GM21423 (cell line): ENCODE results near the gene WDR90.

ENCODE experiments used
- ATAC-seq: cut with Tn5 transposase; IDR thresholded peaks from one replicate; pipeline ENCODE4 v1.9.1; 2021; ENCODE audit warnings: mild to moderate bottlenecking, moderate library complexity; ENCODE audit not compliant: unreplicated experiment

The WDR90 gene

DNA sequence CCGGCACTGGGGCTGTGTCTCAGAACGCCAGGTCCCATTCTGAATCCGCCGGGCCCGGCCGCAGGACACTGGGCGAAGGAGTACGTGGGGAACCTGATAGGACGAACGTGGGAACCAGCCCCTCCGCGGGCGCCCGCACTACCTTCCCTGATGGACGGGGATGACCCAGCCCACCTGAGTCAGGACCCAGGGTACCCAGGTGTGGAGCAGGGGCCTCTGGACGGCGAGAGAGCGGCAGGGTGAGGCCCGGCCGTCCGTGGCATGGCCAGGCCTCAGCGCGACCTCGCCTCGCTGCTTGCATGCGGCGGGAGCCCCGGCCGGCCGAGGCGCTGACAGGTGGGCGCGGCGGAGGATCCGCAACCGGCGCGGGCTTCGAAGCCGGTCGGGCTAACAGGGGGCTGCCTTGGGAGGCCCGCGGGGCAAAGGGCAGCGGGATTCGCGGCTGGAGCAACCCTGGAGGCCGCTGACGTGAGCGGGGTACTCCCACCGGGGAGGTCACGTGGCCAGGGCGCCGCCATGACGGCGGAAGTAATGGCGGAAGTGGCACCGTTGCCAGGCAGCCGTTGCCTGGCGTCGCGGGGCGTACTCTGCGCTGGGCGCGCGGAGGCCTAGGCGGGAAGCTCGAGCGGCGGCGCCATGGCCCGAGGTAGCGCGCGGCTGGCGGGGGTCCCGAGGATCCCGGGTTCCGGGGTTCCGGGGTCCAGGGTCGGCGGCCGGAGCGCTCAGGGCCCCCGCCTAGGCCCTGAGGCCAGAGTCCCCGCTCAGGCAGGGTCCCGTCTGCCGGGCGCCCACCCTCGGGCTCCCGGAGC, at the start of gene WDR90:
Gene WDR90, plus strand, starts transcription at position 585 of the 809 bp plus-strand sequence. Its CDS starts 52 bp downstream, at position 637.
- ATAC-seq = peak; percentile 70

DNA sequence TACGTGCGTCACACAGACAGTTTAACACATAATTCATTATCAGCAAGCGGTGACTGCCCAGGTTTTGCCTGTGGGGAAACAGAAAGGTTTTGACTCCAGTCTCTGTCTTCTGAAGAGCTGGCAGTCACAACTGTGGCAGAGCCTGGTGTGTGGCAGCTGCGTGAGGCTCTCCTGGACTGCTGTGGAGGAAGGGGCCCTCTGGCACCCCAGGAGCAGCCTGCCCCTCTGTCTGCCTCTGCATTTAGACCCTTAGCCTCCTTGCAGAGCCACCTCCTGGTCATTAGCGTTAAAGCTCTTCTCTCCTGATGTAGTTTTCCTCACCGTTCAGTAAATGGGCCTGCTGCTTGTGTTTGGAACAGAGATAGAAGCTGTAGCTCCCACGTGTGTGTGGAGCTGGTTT, 48.4 kb upstream of the WDR90 start:
- ATAC-seq = no peak

DNA sequence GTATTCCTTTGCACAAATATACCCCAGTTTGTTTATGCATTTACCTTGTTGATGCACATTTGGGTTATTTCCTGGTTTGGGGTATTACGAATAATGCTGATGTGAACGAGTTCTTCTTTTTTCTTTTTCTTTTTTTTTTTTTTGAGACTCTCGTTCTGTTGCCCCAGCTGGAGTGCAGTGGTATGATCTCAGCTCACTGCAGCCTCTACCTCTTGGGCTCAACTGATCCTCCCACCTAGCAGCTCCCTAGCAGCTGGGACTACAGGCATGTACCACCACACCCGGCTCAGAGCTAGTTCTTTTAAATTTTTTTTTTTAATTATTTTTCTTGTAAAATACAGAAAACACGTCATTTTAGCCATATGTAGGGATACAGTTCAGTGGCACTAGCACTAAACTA, 45.2 kb upstream of the WDR90 start:
- ATAC-seq = no peak

DNA sequence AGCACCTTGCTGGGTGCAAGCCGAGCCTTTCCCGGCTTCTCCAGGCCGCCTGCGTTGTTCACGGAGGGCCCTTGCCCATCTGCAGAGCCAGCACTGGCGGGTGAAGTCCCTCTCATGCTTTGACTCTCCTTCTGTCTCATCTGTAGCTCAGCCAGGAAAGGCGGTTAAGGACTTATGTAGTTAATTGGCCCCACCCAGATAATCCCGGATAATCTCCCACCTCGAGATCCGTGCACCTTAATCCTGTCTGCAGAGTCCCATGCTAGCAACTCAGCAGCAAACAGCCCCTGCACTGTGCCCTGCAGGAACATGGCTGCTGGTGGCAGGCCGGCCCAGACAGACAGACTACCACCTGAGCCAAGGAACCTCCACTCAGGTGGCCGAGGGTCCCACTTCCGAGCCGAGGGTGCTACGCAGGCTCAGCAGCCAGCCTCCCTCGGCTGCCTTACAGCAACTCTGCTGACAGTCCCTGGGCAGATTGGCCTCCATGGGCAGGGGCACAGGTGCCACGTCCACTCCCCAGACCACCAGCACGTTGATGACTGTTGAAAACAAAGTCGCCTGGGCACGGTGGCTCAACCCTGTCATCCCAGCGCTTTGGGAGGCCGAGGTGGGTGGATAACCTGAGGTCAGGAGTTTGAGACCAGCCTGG, 42.4 kb upstream of the WDR90 start:
- ATAC-seq = no peak

DNA sequence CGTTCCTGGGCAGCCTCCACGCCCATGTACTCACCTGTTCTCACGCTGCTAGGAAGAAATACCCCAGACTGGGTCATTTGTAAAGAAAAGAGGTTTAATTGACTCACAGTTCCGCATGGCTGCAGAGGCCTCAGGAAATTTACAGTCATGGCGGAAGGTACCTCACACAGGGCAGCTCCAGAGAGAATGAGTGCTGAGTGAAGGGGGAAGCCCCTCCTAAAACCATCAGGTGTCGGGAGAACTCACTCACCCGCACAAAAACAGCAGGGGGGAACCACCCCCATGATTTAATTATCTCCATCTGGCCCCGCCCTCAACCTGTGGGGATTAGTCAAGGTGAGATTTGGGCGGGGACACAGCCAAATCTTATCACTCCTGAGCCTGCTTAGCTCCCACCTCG, 41.1 kb upstream of the WDR90 start:
- no peak for ATAC-seq

DNA sequence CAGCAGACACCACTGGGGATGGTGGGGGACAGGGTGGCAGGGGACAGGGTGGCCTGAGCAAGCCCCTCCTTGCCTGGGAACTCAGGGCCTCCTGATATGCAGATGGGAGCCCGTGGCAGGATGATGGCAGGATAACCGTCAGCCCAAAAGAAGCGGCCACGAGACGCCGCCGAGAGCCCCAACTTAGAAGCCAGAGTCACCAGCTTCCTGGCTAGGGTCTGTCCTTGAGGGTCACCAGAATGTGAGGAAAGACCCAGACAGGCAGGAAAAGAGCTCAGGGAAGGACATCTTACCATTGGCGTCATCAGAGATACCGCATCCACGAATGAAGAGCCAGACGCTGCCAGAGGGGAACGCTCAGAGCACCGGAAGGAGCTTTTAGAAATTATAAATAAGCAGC, 39.8 kb upstream of the WDR90 start:
- no peak for ATAC-seq

DNA sequence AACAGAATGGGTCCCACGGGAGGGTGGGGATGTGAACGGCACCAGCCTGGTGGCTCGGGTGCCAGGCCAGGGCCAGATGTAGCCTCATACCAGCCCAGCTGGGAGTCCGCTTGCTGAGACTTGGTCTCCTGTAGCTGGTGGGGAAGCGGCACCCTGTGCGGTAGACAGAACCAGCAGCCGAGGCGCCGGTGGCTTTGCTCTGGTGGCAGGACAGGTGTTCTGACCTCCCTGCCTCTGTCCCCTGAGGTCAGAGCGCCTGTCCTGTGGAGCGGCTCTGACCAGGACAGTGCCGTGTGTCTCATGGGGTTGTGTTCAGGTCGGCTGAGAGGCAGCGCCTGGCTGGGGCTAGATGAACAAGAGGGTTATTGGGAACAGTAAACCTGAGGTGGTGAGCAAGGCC, 39.2 kb upstream of the WDR90 start:
- no peak for ATAC-seq

DNA sequence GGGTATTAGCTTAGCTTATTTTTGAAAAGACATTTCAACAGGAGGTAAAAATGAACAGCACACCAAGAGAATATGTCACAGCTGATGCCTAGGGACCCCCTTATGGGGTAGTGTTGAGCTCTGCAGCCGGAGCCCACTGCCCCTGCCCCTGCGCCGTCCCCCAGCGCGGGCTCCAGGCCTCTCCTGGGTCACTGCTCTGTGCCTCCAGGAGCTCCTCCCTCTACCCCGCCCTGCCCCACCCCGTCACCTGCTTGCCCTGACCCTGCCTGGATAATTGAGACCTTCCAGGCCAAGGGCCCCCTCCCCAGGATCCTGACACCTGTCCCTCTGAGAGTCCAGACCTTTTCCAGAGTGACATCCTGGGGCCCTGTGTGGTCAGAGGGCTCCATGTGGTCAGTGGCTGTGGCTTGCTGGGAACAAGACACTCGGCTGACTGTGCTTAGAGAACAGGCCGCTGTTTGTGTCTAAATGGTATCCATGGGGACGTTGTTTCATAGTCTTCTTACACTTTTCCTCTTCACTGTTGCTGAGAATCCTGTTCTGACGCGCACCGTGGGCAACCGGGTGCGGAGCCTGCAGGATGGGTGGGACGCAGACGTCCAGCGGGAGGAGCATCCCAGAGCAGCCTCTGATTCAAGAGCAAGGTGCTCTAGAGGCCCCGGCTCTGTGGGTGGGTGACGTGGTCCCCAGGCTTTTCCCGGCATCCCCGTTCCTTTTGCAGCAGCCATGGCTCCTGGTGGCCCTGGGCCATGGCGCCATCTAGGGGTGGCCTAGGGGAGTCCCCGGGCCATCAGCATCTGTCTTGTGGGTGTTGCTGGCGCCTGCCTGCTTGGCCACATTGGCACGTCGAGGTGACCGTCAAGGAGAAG, 38.4 kb upstream of the WDR90 start:
- ATAC-seq = no peak

DNA sequence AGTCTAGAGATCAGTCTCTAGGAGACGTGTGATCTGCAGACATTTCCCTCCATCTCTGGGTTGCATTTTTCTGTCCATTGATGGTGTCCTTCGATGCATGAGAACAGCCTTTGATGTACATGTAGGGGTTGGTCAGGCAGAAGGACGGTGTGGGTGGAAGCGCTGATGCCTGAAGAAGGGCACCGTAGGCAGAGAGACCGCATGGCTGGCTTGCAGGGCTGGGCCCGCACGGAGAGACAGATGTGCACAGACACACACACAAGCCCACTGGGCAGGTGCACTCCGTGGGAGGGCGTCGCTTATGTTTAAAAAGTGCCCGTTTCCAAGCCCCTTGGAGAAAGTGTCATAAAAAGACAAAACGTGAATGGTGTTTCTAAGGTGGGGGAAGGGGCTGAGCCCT, 34.0 kb upstream of the WDR90 start:
- ATAC-seq = no peak

DNA sequence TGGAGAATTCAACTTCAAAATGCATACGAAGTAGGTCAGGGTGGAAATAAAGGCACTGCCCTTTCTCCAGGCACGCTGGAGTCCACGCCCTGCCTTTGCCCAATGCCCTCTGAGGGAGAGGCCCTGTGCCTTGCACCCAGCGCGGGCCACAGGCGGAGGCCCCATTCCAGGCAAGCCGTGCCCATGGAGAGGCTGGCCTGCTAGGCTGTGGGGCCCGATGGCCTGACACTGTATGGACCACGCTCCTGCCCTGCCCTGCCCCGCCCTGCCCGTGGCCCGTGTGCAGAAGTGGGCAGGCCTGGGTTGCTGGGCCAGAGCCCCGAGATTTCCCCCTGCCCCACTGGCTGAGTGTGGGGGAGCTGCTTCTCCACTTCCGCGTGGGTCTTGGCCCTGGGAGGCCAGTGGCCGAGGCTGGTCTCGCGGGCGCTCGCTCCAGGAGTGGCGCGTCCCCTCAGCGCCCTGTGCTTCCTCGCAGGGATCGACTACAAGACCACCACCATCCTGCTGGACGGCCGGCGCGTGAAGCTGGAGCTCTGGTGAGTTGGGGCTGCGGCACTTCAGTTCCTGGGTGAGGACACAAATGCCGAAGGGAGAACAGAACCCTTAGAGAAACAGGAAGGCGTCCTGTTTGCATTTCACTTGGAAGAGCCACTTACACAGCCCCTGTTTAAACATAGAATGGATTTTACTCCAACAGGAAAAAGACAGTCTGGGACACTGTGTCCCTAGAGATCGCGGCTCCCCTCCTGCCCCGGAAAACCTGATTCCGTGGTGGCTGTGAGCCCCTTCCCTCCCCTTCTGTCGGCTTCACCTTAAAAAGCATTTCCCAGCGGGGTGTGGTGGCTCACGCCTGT, 32.2 kb upstream of the WDR90 start:
- ATAC-seq = no peak

DNA sequence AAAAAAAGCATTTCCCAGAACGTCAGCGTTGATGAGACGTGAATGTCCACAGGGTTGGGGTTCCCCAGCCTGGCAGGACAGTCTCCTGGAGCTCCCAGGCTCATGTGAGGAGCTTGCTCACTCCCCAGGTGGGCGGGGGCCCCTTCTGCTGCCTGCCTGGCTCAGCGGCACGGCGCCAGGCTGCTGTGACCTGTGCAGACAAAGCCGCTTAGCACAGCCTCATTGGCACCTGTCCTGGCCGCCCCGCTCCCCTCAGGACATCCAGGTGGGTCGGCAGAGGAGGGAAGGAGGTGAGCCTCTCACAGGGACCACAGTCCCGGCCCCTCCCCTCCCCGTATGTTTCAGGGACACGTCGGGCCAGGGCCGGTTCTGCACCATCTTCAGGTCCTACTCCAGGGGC, 31.3 kb upstream of the WDR90 start:
- ATAC-seq = no peak

DNA sequence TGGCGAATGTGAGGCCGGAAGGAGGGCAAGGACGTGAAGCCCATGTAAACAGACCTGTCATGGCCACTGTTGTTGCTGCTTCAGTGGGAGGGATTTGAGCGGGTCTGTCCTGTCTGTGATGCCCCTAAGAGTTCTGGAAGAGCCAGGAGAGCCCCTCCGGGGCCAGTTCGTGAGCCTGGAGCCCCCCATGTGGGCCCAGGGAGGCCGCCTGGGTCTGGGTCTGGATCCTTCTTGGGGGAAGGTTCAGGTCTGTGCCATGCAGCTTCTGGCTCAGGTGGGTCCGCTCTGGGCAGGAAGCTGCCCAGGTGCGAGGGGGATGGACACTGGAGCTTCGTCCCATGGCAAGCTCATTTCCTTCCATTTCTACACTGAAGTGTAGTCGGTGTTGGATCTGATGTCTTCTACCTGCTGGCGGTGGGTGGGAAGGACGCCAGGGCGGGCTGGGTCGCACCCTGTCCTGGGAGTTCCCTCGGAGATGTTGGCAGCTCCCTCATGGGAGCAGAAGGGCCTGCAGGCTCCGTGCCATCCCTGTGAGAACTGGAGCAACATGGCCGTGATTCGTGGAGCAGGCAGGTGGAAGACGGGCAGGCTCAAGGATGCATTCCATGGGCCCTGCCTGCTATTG, 29.6 kb upstream of the WDR90 start:
- no peak for ATAC-seq

DNA sequence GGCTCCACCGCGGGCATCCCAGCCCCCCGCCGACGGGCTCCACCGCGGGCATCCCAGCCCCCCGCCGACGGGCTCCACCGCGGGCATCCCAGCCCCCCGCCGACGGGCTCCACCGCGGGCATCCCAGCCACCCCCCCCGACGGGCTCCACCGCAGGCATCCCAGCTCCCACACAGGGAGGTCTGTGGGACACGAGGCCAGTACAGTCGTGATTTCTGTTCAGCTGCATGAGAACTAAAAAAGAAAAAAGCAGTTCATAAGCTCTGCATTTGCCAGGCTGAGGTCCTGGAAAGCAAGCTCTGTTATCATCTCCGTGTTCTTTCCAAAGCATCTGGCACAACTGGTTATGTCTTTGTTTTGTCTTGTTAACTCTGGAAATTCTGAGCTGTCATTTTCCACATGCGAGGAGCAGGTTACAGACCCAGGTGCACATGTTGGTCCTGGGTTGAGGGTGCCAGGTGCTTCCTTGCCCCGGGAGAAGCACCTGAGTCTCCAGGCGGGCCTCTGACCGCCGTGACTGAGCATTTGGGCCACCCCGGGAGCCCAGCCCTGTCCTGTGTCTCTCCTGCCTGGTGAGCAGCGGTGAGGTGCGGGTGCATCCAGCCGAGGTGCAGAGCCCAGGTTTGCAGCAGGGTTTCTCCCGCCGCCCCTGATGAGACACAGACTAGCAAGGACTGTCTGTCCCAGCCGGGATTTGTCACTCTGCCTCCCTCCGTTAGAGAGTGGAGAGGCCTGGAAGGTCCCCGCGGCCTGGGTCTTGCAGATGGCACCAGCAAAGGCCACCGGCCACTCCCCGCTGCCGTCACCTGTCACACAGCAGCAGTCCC, 28.3 kb upstream of the WDR90 start:
- no peak for ATAC-seq

DNA sequence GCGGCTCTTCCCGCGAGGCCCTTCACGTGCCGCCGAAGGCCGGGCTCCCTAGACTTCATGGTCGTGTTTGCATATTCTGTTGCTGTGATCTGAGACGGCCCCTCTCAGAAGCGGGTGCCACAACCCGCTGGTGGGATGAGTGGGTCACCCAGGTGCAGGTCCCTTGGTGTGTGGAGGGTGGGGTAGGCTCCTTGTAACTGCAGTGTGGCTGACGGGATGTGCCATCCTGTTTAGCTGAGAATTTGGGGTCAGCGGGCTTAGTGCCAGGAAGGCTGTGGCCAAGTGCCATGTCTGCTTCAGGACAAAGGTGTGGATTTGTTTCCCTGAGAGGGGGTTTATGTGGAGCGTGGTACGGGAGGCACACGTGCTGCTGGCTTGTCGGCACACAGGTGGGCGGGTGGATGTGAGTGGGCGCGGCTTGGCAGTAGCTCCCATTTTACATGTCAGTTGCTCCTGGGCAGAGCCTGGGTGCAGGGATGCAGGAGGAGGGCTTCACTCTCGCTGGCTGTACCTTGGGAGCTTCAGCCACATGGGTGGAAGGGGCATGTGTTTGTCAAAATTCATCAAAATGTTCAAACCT, 27.5 kb upstream of the WDR90 start:
- ATAC-seq = no peak

DNA sequence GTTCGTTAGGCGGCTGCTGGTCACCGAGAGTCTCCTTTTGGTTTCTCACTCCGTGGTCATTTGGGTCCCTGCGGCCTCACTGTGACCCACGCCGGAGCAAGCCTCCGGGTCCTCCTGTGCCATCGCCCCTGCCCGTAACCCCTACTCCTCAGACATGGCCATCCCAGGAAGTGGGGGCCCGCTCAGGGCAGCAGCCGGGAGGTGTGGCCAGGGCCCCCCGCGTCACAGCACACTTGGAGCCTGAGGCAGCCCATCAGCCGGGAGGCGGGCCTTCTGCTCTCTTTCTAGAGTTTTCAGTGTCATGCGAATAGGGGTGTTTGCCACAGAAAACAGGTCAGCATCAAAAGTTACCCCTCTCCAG, 26.3 kb upstream of the WDR90 start:
- ATAC-seq = no peak

DNA sequence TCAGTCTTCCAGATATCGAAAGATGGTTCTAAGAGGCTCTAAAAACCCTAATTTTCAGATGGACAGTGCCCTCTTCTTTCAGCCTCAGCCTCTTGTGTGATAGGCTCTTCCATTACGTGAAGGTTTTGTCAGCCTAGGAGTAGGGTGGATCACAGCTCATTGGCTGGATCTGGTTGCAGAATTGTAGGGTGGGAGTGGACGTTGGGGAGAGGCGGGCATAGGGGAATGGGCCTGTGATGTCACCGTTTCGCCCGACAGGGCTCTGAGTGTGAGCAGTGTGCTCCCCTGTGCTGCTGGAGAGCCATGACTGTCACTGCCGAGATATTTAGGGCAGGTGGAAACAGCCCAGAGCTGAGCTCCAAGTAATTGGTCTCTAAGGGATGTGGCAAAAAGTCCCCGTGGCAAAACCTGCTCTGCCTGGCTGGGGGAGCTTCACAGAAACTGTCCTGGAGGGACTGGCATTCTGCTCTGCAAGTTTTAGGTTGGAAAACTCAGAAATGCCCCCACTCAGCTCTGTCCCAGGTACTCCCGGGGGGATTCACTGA, 24.6 kb upstream of the WDR90 start:
- no peak for ATAC-seq

DNA sequence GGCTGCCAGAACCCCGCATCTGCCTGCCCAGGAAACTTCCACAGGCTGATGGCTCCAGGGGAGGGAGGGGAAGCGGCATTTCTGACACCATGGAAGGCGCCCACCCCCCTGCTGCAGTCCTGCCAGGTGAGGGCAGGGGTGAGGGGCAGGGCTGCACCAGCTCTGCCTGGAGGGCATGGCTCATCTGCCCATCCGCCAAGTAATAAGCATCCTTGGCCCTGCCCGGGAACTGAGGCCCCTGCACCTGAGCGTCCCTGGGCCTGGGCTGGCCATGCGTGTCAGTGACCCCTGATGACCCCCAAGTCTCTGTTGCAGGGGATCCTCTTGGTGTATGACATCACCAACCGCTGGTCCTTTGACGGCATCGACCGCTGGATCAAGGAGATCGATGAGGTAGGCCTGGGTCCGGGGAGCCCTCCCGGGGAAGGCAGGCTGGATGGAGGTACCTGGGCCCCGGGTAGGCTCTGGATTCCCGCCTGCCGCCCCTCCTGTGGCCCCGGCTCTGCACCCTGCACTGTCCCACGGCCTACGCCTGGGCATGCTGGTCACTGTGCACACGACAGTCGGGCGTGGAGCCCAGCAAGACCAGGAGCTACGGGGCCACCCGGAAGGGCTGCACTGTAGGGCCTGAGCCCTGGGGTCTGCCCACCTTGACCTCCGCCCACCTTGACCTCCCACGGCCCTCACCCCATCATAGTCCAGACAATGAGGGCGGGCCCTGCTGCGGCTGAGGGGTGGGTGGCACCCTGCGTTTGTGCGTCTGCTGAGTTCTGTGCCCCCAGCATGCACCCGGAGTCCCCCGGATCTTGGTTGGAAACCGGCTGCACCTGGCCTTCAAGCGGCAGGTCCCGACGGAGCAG, 23.8 kb upstream of the WDR90 start:
- no peak for ATAC-seq
